ENCODE measurements around the gene ARMCX5. TPM values are rescaled to one million over a fixed set of nuclear protein-coding genes. Genes with fewer than 3 reads are reported as not detected.

ARMCX5 gene
- total RNA-seq, 4 donors from 2014 or later = 20.3 to 30.9 (median 27.1) TPM

DNA sequence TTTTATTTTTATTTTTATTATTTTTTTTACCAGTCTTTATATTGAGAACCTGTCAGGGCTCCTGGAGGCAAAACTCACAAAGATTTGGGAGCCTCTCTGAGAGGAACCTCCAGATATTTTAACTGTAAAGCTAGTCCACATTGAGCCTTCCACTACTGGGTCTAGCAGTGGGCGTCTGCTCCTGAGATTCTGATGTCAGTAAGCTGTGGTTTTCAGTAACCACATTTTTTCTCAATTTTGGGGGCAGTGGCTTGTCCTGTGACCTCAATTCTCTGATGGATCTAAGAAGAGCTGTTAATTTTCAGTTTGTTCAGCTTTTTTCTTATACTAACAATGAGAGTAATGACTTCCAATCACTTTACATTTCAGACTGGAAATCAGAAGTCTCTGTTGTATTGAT is 28.3 kb downstream of the ARMCX5 start:
- Histone ChIP-seq H3K27me3 (no peaks in the 10 kb centered on the region), H3K9me3 (no peaks in the 10 kb centered on the region), H3K4me3 (replicated peaks in 1 of 3) (no peak overlapping the region), H3K4me1 (peaks cover 0 to 6% of the 10 kb centered on the region in 2 donors), H3K36me3 (no peaks in the 10 kb centered on the region), H3K27ac (no peak overlapping the region)
- no peak for DNase-seq
- intact Hi-C loops (cut with DNase I) = no loop called here
- TF ChIP-seq, protein P1, sequence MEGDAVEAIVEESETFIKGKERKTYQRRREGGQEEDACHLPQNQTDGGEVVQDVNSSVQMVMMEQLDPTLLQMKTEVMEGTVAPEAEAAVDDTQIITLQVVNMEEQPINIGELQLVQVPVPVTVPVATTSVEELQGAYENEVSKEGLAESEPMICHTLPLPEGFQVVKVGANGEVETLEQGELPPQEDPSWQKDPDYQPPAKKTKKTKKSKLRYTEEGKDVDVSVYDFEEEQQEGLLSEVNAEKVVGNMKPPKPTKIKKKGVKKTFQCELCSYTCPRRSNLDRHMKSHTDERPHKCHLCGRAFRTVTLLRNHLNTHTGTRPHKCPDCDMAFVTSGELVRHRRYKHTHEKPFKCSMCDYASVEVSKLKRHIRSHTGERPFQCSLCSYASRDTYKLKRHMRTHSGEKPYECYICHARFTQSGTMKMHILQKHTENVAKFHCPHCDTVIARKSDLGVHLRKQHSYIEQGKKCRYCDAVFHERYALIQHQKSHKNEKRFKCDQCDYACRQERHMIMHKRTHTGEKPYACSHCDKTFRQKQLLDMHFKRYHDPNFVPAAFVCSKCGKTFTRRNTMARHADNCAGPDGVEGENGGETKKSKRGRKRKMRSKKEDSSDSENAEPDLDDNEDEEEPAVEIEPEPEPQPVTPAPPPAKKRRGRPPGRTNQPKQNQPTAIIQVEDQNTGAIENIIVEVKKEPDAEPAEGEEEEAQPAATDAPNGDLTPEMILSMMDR (IDR thresholded peaks at IDR 0.05) = no peak
- no peak for TF ChIP-seq POLR2A (IDR thresholded peaks at IDR 0.05)
- 89 to 100% methylated on average over 1 of the region's 1 CpG for WGBS, 2 donors

GRCh38 chrX:102637561-102637960 is 38.2 kb downstream of the ARMCX5 start:
- no peak for TF ChIP-seq POLR2A (IDR thresholded peaks at IDR 0.05)
- TF ChIP-seq, protein P1 (IDR thresholded peaks at IDR 0.05) = no peak
- H3K27ac ChIP-seq = no peak overlapping the region
- no peaks in the 10 kb centered on the region for H3K36me3 ChIP-seq
- intact Hi-C loops (cut with DNase I) = no loop called here
- H3K9me3 ChIP-seq = no peaks in the 10 kb centered on the region
- DNase-seq = no peak
- no peaks in the 10 kb centered on the region for H3K4me1 ChIP-seq
- no peak overlapping the region for H3K4me3 ChIP-seq (replicated peaks in 1 of 3)
- H3K27me3 ChIP-seq = no peaks in the 10 kb centered on the region
- WGBS, 2 donors = 86 to 100% methylated on average over 1 of the region's 1 CpG

DNA sequence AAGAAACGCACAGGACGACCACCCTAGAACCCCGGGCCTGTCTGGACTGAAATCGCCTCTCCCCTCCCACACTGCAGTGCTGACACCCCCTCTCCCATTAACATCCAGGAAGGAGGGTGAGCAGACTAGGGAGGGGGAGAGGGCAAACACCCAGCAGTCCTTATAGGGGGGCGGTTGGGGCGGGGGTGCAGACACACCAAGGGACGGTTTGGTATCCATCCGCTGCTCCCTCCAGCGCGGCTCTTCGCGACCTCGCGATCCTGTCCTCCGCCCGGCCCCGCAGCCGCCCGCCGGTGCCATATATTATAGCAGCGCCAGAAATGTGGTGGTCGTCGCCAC is 51.6 kb downstream of the ARMCX5 start:
- Histone ChIP-seq H3K4me1 (no peaks in the 10 kb centered on the region), H3K27ac (peak overlapping the region in 2 of 3 donors; percentile 72 to 88), H3K9me3 (no peaks in the 10 kb centered on the region), H3K36me3 (no peaks in the 10 kb centered on the region), H3K4me3 (replicated peaks in 1 of 3) (peak overlapping the region in 2 of 3 donors; percentile 39 to 53), H3K27me3 (no peaks in the 10 kb centered on the region)
- TF ChIP-seq, protein P1 (IDR thresholded peaks at IDR 0.05) = no peak
- no peak for TF ChIP-seq POLR2A (IDR thresholded peaks at IDR 0.05)
- no peak for DNase-seq
- WGBS, 2 donors = 20% methylated on average over 1 of the region's 23 CpGs; no CpG with 5 or more reads in 1 of the 2 donors
- intact Hi-C loops (cut with DNase I) = no loop called here

- WGBS, 2 donors = 0% methylated on average over 2 of the region's 61 CpGs; no CpG with 5 or more reads in 1 of the 2 donors
- no peaks in the 10 kb centered on the region for H3K4me1 ChIP-seq
- intact Hi-C loops (cut with DNase I) = no loop called here
- no peaks in the 10 kb centered on the region for H3K36me3 ChIP-seq
- no peaks in the 10 kb centered on the region for H3K9me3 ChIP-seq
- peak; percentile 71 to 74 for DNase-seq
- peak within 1 kb of the TSS; percentile 39 to 53 (median 47) for H3K4me3 ChIP-seq (replicated peaks in 1 of 3)
- TF ChIP-seq, protein P1 (IDR thresholded peaks at IDR 0.05) = no peak
- peak in 1 of 2 donors; percentile 70 for TF ChIP-seq POLR2A (IDR thresholded peaks at IDR 0.05)
- H3K27me3 ChIP-seq = no peaks in the 10 kb centered on the region
- peak within 1 kb of the TSS; percentile 58 to 88 (median 72) for H3K27ac ChIP-seq
Measured at GRCh38 chrX:102651242-102652011, 52.1 kb downstream of the ARMCX5 start, which contains the start of gene GPRASP1. TSS of gene GPRASP1 (plus strand) at chrX:102651483. CDS start at chrX:102653914, 2,431 bp downstream.

DNA sequence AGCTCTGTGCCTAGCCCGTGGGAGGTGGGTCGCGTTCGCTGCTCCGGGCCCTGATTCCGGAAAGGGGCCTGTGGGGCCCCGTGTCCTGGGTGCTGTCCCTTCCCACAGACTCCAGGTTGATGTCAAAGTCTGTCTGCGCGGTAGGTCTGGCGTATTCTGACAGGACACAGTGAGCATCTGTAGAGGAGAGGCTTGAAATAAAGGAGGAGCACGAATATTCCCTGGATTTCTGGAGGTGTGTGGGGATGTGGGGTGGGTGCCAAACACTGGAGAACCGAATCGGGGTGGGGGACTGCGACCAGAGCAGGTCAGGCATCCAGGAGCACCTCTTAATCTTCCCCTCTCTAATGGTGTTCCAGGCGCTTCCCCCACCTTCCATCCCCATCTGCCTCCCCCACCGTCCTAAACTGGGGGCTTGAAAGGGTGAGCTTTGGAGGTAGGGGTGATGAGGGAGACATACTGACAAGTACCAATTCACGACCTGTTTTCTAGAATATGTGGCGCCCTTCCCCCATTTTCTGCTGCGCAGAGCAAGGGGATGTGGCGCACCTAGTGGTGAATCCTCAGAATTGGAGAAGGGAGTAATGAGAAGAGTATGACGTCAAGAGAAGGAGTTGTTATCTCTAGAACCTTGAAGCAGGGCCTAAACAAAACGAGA is 52.8 kb downstream of the ARMCX5 start:
- Histone ChIP-seq H3K27ac (peak overlapping the region; percentile 58 to 88 (median 72)), H3K4me3 (replicated peaks in 1 of 3) (peak overlapping the region; percentile 39 to 53 (median 47)), H3K27me3 (no peaks in the 10 kb centered on the region), H3K4me1 (no peaks in the 10 kb centered on the region), H3K36me3 (no peaks in the 10 kb centered on the region), H3K9me3 (no peaks in the 10 kb centered on the region)
- intact Hi-C loops (cut with DNase I) = no loop called here
- peak in 1 of 2 donors; percentile 66 for TF ChIP-seq POLR2A (IDR thresholded peaks at IDR 0.05)
- TF ChIP-seq, protein P1 (IDR thresholded peaks at IDR 0.05) = peak in 4 of 6 experiments; percentile 62 to 74 (median 68)
- peak; percentile 59 to 69 for DNase-seq
- WGBS, 2 donors = 2 to 11% methylated on average over 8 to 15 of the region's 22 CpGs
